Panc1 (cell line): ENCODE data around the gene TTC34. TPM values are rescaled to one million over a fixed set of nuclear protein-coding genes. Genes with fewer than 3 reads are reported as not detected.
A peak's percentile ranks its signal among the peaks of the same experiment; 100 is the strongest.

Experiments
- ATAC-seq: fragments of 200-7000 bp; cut with Tn5 transposase; 2 replicates; pipeline ENCODE4 v1.9.1; 2020; ENCODE audit warnings: mild to moderate bottlenecking, moderate library complexity
- BruUV-seq: library from RNA; stranded (reverse); fragments of 400-500 nt; replicated peaks from 2 replicates; lab custom pipeline; 2021; lab: Mats Ljungman, UMichigan
- CTCF ChIA-PET: fragments of 300-600 bp; sonication (Branson Sonifier 250); formaldehyde crosslinking; loops from one replicate; lab custom pipeline; 2022; ENCODE audit warnings: antibody characterized with exemption; lab: Charles Lee
- POLR2A ChIA-PET: fragments of 300-600 bp; sonication (Branson Sonifier 250); formaldehyde crosslinking; loops from one replicate; lab custom pipeline; 2022; ENCODE audit warnings: antibody characterized with exemption; lab: Charles Lee
- DNase-seq: peaks from one replicate; pipeline ENCODE4 v3.0.0-alpha.2; 2010; ENCODE audit warnings: low read depth, low spot score
- H3K27ac ChIP-seq: 2 replicates; pipeline ENCODE4 v1.5.1; 2011; ENCODE audit warnings: mild to moderate bottlenecking, low read length, inconsistent platforms
- H3K27me3 ChIP-seq: fragments of 200-500 bp; sonication (Bioruptor generic); 2 replicates; pipeline ENCODE4 v1.6.0; 2014; ENCODE audit warnings: low read length, inconsistent platforms; ENCODE audit not compliant: control insufficient read depth, insufficient read depth
- H3K36me3 ChIP-seq: fragments of 200-500 bp; sonication (Bioruptor generic); 2 replicates; pipeline ENCODE4 v1.5.1; 2014; ENCODE audit warnings: inconsistent platforms, mild to moderate bottlenecking, low read length, moderate library complexity; ENCODE audit not compliant: control insufficient read depth, insufficient read depth
- H3K4me1 ChIP-seq: 2 replicates; pipeline ENCODE4 v1.5.1; 2011; ENCODE audit warnings: inconsistent platforms, mild to moderate bottlenecking, low read length, moderate library complexity; ENCODE audit not compliant: control insufficient read depth, insufficient read depth
- H3K4me3 ChIP-seq, 2 experiments: 2 replicates each; pipeline ENCODE4 v1.5.1; 2011 to 2012; ENCODE audit warnings: low read depth in 2 of 2, low read length in 2 of 2, mild to moderate bottlenecking in 2 of 2, inconsistent platforms in 1 of 2, moderate library complexity in 1 of 2
- H3K9me3 ChIP-seq: fragments of 200-500 bp; sonication (Bioruptor generic); 2 replicates; pipeline ENCODE4 v1.5.1; 2014; ENCODE audit warnings: low read depth, mild to moderate bottlenecking, inconsistent platforms, low read length, moderate library complexity; ENCODE audit not compliant: control insufficient read depth, insufficient read depth
- POLR2AphosphoS5 ChIP-seq: IDR thresholded peaks from 2 replicates; pipeline ENCODE4 v1.6.1; 2012; ENCODE audit warnings: mild to moderate bottlenecking, low read depth, low read length, moderate library complexity
- REST ChIP-seq, 2 experiments: IDR thresholded peaks; 2 replicates each; pipeline ENCODE4 v1.6.1; 2011 to 2012; ENCODE audit warnings: low read depth in 2 of 2, control low read depth in 1 of 2, low read length in 1 of 2, mild to moderate bottlenecking in 1 of 2, moderate library complexity in 1 of 2; ENCODE audit not compliant: insufficient read depth in 1 of 2
- SIN3A ChIP-seq: IDR thresholded peaks from 2 replicates; pipeline ENCODE4 v1.6.1; 2012; ENCODE audit warnings: low read depth, mild to moderate bottlenecking, low read length, moderate library complexity, borderline replicate concordance; ENCODE audit not compliant: insufficient read depth
- TCF7L2 ChIP-seq: IDR thresholded peaks from 2 replicates; pipeline ENCODE4 v1.6.1; 2011; ENCODE audit warnings: mild to moderate bottlenecking, low read depth, low read length, inconsistent platforms
- in situ Hi-C: cut with HindIII; loops from 2 replicates; pipeline ENCODE4 v1.10.0; 2016; ENCODE audit warnings: low sequenced_read_pairs, low pct_unique_long_range_greater_than_20kb
- intact Hi-C: fragments of 100-400 bp; cut with micrococcal nuclease; formaldehyde crosslinking; loops from one replicate; pipeline ENCODE4 v1.10.0; 2022; ENCODE audit not compliant: unreplicated experiment
- total RNA-seq: library from RNA; stranded (reverse); gene quantifications from one replicate; pipeline ENCODE4 v1.2.1, GENCODE V29; 2021; ENCODE audit not compliant: unreplicated experiment
- TF ChIP-seq, protein P1 (sequence below): fragments of 450-650 bp; IDR thresholded peaks from 2 replicates; pipeline ENCODE4 v1.5.1; 2017; ENCODE audit warnings: mild to moderate bottlenecking

Gene TTC34
- total RNA-seq, 1 experiment from 2014 or later = 1.5 TPM

DNA sequence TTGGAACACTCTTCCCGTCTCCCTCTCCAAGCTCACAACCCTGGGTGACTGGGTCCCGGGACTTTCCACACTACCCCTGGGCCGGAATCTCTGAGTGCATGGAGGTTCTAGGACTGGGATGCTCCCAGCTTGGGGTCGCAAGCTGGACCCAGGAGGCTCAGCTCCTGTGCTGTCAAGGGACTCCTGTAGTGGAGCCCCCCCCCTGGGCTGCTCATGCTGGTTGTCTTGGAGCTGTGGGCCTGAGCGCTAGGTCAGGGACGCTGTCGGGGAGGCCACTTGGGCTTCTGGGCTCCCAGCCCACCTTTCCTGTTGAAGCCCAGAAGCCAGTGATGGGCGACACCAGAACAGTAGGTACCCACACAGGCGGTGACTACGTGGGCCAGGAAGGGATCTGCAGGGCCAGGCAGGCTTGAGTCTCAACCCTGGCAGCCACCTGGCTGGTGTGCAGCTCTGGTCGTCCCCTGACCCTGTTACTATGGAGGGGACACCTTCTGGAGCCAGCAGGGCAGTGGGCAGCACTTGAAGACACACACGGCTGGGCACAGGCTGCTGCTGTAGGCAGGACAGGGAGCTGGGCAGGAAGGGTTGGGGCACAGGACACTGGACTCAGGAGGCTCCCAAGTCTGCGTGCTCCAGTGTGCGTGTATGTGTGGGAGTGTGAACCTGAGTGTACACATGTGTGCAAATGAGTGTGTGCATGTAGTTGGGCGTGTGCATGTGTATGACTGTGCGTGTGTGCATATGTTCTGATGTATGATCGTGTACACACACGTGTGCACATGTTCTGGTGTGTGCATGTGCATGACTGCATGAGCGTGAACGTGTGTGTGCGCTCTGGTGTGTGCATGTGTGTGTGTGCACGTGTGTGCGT, 171.6 kb downstream of the TTC34 start:
- no peaks in the 10 kb centered on the region for H3K36me3 ChIP-seq
- CTCF ChIA-PET = interaction anchor here (0.6 kb wide), 1 partner anchor 44 kb away, joined by 3 read pairs; the partner anchor contains the start of gene PRXL2B
- intact Hi-C loops = no loop called here
- TF ChIP-seq SIN3A = no peak
- no peak for TF ChIP-seq REST (IDR thresholded peaks at IDR 0.05; ENCODE audit: insufficient read depth in 1 of 2, low read depth in 2 of 2, low read length in 1 of 2)
- no peak for TF ChIP-seq POLR2AphosphoS5
- TF ChIP-seq, protein P1, sequence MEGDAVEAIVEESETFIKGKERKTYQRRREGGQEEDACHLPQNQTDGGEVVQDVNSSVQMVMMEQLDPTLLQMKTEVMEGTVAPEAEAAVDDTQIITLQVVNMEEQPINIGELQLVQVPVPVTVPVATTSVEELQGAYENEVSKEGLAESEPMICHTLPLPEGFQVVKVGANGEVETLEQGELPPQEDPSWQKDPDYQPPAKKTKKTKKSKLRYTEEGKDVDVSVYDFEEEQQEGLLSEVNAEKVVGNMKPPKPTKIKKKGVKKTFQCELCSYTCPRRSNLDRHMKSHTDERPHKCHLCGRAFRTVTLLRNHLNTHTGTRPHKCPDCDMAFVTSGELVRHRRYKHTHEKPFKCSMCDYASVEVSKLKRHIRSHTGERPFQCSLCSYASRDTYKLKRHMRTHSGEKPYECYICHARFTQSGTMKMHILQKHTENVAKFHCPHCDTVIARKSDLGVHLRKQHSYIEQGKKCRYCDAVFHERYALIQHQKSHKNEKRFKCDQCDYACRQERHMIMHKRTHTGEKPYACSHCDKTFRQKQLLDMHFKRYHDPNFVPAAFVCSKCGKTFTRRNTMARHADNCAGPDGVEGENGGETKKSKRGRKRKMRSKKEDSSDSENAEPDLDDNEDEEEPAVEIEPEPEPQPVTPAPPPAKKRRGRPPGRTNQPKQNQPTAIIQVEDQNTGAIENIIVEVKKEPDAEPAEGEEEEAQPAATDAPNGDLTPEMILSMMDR = no peak
- TF ChIP-seq TCF7L2 = no peak
- H3K27me3 ChIP-seq = peaks cover 18% of the 10 kb centered on the region
- H3K4me3 ChIP-seq = no peak overlapping the region
- no peak for DNase-seq
- no TSS peak for BruUV-seq
- POLR2A ChIA-PET = no interaction called here
- in situ Hi-C loops = no loop called here
- H3K4me1 ChIP-seq = peaks cover 4% of the 10 kb centered on the region; the same call in 1 of the 2 replicates
- no peaks in the 10 kb centered on the region for H3K9me3 ChIP-seq
- peak; percentile 20; the same call in 1 of the 2 replicates for ATAC-seq
- no peak overlapping the region for H3K27ac ChIP-seq

GRCh38 chr1:2628933-2629626, 172.4 kb downstream of the TTC34 start:
- ATAC-seq (no peak), DNase-seq (no peak)
- Histone ChIP-seq H3K27me3 (peaks cover 18% of the 10 kb centered on the region), H3K27ac (no peak overlapping the region), H3K9me3 (no peaks in the 10 kb centered on the region), H3K4me3 (no peak overlapping the region), H3K36me3 (no peaks in the 10 kb centered on the region), H3K4me1 (peaks cover 4% of the 10 kb centered on the region; the same call in 1 of the 2 replicates)
- POLR2A ChIA-PET = no interaction called here
- CTCF ChIA-PET = interaction anchor here (0.6 kb wide), 1 partner anchor 209 kb away, joined by 4 read pairs; no protein-coding TSS in a partner anchor
- BruUV-seq = no TSS peak
- in situ Hi-C loops = no loop called here
- no peak for TF ChIP-seq REST (IDR thresholded peaks at IDR 0.05; ENCODE audit: insufficient read depth in 1 of 2, low read depth in 2 of 2, low read length in 1 of 2)
- TF ChIP-seq TCF7L2 = no peak
- TF ChIP-seq, protein P1 = no peak
- TF ChIP-seq POLR2AphosphoS5 = no peak
- no peak for TF ChIP-seq SIN3A
- intact Hi-C loops = no loop called here
